Measurements from ENCODE around the gene SCAF1. TPM values are rescaled to one million over a fixed set of nuclear protein-coding genes. Genes with fewer than 3 reads are reported as not detected.

SCAF1 gene
- total RNA-seq, 2 donors from 2014 or later = 14.3 to 22.3 TPM

DNA sequence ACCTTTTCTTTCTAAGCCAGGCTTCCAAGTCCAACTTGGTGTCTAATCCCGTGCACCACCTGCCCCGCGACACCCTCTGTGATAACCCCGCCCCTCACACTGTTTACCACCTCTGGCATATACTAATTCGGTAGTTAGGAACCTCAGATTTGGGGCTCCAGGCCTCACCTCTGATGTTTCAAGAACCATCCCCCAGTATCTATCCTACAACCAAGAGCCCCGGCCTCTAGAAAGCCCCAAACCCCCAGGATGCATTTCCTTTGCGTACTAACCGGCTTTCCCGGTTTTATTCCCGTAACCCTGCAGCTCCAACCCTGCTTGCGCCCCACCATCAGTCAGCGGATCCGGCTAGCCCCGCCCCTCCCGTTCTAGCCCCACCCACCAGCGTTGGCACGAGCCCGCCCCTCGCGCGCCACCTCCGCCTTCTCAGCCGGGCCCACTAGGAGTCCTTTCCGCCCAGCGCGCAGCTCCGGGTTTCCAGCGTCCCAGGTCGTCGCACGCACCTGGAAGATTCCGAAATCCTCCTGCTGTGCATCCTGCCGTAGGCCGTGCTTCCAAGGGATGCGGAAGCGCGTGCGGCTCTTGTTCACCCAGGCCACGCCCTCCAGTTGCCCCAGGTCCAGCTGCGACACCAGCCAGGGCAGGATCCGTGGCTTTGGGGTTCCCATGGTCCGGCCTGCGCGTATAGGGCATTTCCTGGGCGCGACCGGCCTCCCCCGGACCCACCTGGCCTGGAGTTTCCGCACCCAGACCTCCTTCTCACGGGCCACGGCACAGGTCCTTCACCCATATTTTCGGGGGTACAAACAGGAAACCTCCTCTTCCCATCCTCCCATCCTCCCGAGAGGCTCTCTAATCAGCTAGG lies 22.4 kb downstream of the SCAF1 start:
- peak overlapping the region; percentile 58 to 82 for H3K4me3 ChIP-seq
- H3K27me3 ChIP-seq = no peaks in the 10 kb centered on the region
- H3K4me1 ChIP-seq = peaks cover 0 to 30% of the 10 kb centered on the region in 2 donors
- peaks cover 33% of the 10 kb centered on the region for H3K36me3 ChIP-seq
- H3K9me3 ChIP-seq = no peaks in the 10 kb centered on the region
- peak; percentile 90 for DNase-seq (ENCODE audit: low spot score)
- peak overlapping the region; percentile 83 to 84 for H3K27ac ChIP-seq
- TF ChIP-seq, protein P1, sequence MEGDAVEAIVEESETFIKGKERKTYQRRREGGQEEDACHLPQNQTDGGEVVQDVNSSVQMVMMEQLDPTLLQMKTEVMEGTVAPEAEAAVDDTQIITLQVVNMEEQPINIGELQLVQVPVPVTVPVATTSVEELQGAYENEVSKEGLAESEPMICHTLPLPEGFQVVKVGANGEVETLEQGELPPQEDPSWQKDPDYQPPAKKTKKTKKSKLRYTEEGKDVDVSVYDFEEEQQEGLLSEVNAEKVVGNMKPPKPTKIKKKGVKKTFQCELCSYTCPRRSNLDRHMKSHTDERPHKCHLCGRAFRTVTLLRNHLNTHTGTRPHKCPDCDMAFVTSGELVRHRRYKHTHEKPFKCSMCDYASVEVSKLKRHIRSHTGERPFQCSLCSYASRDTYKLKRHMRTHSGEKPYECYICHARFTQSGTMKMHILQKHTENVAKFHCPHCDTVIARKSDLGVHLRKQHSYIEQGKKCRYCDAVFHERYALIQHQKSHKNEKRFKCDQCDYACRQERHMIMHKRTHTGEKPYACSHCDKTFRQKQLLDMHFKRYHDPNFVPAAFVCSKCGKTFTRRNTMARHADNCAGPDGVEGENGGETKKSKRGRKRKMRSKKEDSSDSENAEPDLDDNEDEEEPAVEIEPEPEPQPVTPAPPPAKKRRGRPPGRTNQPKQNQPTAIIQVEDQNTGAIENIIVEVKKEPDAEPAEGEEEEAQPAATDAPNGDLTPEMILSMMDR (IDR thresholded peaks at IDR 0.05) = peak in 1 of 2 donors; percentile 41

DNA sequence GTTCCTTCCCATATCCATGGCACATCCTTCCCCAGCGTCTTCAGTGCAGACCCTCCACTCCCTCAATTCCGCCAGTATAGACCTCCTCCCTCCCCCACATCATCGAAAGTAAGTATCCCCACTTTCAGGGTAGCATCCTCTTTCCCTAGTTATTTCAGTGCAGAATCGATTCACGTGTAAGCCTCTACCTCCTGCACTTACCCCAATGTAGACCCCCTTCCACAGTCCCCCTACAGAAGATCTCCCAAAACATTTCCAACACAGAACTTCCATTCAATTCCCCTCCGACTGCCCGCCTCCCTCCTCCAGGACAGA lies 23.0 kb downstream of the SCAF1 start:
- no peak for DNase-seq (ENCODE audit: low spot score)
- peak overlapping the region; percentile 83 to 84 for H3K27ac ChIP-seq
- peaks cover 0 to 30% of the 10 kb centered on the region in 2 donors for H3K4me1 ChIP-seq
- H3K27me3 ChIP-seq = no peaks in the 10 kb centered on the region
- H3K4me3 ChIP-seq = peak overlapping the region; percentile 58 to 82
- H3K36me3 ChIP-seq = peaks cover 27% of the 10 kb centered on the region
- TF ChIP-seq, protein P1 (IDR thresholded peaks at IDR 0.05) = no peak
- H3K9me3 ChIP-seq = no peaks in the 10 kb centered on the region

DNA sequence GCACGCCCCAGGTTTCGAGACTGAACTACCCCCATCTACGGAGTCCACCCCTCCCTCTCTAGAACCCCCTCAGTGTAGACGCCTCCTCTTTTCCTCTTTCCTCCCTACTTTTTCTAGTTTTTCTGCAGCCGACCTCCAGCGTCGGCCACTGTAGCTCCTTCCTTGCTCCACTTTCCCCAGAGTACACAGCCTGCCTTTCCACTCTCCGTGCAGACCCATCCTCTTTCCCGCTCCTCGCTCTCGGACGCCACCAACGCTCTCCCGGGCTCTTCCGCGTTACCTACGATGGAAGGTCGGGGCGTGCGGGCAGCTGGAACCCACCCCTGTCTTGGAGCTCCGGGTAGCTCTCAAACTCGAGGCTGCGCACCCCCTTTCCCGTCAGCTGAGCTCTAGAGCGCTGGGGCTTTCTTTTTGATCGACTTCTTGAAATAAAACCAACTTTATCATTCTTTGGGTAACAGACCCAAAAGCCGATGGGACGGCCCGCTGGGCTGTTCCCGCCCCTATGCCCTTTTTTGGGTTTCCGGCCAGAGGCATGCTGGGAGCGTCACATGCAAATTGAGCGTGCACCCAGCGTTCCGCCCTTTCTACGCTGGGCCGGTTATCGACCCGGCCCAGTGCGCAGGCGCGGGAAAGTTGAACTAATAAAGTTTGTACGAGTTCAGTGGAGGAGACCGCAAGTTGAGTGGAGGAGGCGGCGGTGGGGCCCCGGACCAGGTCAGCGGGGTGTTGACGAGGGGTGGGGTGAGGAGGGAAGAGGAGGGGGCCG lies 23.5 kb downstream of the SCAF1 start, which contains the start of the genes BCL2L12 and IRF3:
BCL2L12 (plus strand) TSS at position 583 of the 769 bp plus-strand sequence. CDS start 760 bp downstream, outside the sequence.
IRF3 (minus strand) TSS at position 507 of the 769 bp plus-strand sequence. CDS start 1,019 bp downstream, outside the sequence.
- TF ChIP-seq, protein P1 (IDR thresholded peaks at IDR 0.05) = peak in 1 of 2 donors; percentile 17
- peak within 1 kb of the TSS; percentile 83 to 84 for H3K27ac ChIP-seq
- peak within 1 kb of the TSS; percentile 58 to 82 for H3K4me3 ChIP-seq
- peaks cover 0 to 30% of the 10 kb centered on the region in 2 donors for H3K4me1 ChIP-seq
- peak; percentile 98 for DNase-seq (ENCODE audit: low spot score)
- H3K9me3 ChIP-seq = no peaks in the 10 kb centered on the region
- H3K27me3 ChIP-seq = no peaks in the 10 kb centered on the region
- peaks cover 26% of the 10 kb centered on the region for H3K36me3 ChIP-seq

DNA sequence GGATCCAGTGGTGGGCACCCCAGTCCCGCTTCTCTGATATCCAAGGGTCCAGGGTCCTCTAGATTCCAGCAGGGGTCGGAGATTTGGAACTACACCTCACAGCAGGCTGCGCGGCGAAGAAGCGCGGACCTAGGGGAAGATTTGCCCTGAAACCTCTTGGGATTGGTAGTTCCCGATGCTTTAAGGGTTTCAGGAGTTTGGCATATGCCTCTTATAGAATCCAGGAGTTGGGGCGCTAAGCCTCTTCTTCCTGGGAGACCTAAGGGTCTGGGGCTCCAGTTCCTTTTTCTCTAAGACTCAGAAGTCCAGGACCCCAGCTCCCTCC lies 24.1 kb downstream of the SCAF1 start:
- Histone ChIP-seq H3K36me3 (peaks cover 22% of the 10 kb centered on the region), H3K4me3 (peak overlapping the region; percentile 58 to 82), H3K27ac (peak overlapping the region; percentile 83 to 84), H3K9me3 (no peaks in the 10 kb centered on the region), H3K27me3 (no peaks in the 10 kb centered on the region), H3K4me1 (peaks cover 0 to 30% of the 10 kb centered on the region in 2 donors)
- TF ChIP-seq, protein P1 (IDR thresholded peaks at IDR 0.05) = no peak
- no peak for DNase-seq (ENCODE audit: low spot score)

DNA sequence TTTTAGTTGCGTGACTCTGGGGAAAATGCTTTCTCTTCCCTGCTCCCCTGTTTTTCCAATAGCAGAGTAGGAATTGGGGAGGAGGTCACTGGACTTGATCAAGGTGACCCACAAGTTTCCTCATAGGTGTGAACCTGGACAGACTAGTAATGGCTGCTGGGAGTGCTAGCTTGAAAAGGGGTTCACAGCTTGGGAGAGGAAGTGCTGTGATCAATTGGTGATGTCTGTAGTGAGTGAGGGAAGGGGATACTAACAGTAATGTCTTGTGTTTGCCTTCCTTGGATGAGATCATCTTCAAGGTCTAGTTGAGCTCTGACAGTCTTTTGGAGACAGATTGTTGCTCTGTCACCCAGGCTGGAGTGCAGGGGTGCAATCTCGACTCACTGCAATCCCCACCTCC lies 25.5 kb downstream of the SCAF1 start:
- Histone ChIP-seq H3K27me3 (no peaks in the 10 kb centered on the region), H3K4me3 (no peak overlapping the region), H3K36me3 (peaks cover 9% of the 10 kb centered on the region), H3K9me3 (no peaks in the 10 kb centered on the region), H3K4me1 (peaks cover 0 to 36% of the 10 kb centered on the region in 2 donors), H3K27ac (no peak overlapping the region)
- DNase-seq (ENCODE audit: low spot score) = no peak
- TF ChIP-seq, protein P1 (IDR thresholded peaks at IDR 0.05) = no peak

All from right atrium auricular region (tissue), 2 donors.